Lower leg skin (tissue), 3 donors: ENCODE results near the gene IARS1.

ENCODE experiments used
- POLR2A ChIP-seq, 2 donors: fragments of 450-650 bp; IDR thresholded peaks; one replicate each; pipeline ENCODE4 v1.6.1; 2016 to 2017; ENCODE audit warnings: antibody characterized with exemption in 2 of 2, mild to moderate bottlenecking in 1 of 2, moderate library complexity in 1 of 2
- TF ChIP-seq, protein P1 (sequence below), 3 donors: fragments of 450-650 bp; IDR thresholded peaks; one replicate each; pipeline ENCODE4 v1.5.1; 2016; ENCODE audit warnings: antibody characterized with exemption in 3 of 3, mild to moderate bottlenecking in 3 of 3, moderate library complexity in 2 of 3

DNA sequence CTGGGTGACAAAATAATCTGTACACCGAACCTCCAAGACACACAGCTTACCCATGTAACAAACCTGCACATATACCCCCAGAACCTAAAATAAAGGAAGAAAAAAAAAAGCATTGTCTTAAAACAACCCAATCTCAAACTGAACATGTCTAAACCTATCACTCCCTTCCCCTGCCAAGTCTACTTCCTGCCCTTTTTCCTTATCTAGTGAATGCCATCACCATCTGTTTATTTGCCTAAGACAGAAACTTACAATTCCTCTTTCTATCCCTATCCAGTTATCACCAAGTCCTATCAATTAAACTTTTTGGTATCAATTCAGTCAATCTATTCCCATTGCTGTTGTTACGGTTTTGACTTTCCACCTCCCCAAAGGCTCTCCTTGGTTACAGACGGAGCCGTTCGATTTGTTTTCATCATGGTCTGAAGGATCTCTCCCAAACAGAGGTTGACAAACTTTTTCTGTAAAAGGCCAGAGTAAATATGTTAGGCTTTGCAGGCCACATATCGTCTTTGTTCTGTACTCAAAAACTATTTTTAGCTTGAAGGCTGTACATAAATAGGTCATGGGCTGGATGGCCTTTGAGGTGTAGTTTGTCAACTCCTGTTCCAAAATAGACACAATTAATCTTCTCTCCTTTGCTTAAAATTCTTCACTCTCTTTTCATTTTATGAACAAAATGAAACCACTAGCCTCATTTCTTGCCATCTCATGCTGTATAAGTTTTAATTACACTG is 19.6 kb upstream of the IARS1 start:
- no peak for TF ChIP-seq POLR2A (IDR thresholded peaks at IDR 0.05)
- TF ChIP-seq, protein P1, sequence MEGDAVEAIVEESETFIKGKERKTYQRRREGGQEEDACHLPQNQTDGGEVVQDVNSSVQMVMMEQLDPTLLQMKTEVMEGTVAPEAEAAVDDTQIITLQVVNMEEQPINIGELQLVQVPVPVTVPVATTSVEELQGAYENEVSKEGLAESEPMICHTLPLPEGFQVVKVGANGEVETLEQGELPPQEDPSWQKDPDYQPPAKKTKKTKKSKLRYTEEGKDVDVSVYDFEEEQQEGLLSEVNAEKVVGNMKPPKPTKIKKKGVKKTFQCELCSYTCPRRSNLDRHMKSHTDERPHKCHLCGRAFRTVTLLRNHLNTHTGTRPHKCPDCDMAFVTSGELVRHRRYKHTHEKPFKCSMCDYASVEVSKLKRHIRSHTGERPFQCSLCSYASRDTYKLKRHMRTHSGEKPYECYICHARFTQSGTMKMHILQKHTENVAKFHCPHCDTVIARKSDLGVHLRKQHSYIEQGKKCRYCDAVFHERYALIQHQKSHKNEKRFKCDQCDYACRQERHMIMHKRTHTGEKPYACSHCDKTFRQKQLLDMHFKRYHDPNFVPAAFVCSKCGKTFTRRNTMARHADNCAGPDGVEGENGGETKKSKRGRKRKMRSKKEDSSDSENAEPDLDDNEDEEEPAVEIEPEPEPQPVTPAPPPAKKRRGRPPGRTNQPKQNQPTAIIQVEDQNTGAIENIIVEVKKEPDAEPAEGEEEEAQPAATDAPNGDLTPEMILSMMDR (IDR thresholded peaks at IDR 0.05) = no peak
